Right atrium auricular region (tissue), 2 donors: ENCODE measurements around the gene VASN. TPM values are rescaled to one million over a fixed set of nuclear protein-coding genes. Genes with fewer than 3 reads are reported as not detected.

ENCODE experiments used
- DNase-seq: peaks from one replicate; pipeline ENCODE4 v3.0.0-alpha.2; 2019; ENCODE audit warnings: low spot score
- H3K27ac ChIP-seq, 2 donors: fragments of 200-600 bp; sonication (generic); 1 replicate in 1 of 2; 2 replicates in 1 of 2; pipeline ENCODE4 v1.5.1; 2016 to 2019
- H3K27me3 ChIP-seq, 2 donors: fragments of 200-600 bp; sonication (generic); one replicate each; pipeline versions ENCODE4 v1.5.1 to v1.6.0; 2017 to 2019
- H3K36me3 ChIP-seq: fragments of 200-600 bp; sonication (generic); one replicate; pipeline ENCODE4 v1.5.1; 2016
- H3K4me1 ChIP-seq, 2 donors: fragments of 200-600 bp; sonication (generic); one replicate each; pipeline versions ENCODE4 v1.5.1 to v1.6.0; 2017 to 2019
- H3K4me3 ChIP-seq, 2 donors: fragments of 200-600 bp; sonication (generic); 1 replicate in 1 of 2; 2 replicates in 1 of 2; pipeline ENCODE4 v1.5.1; 2017 to 2019; ENCODE audit warnings: mild to moderate bottlenecking in 1 of 2, moderate library complexity in 1 of 2
- H3K9me3 ChIP-seq, 2 donors: fragments of 200-600 bp; sonication (generic); one replicate each; pipeline ENCODE4 v1.5.1; 2019
- total RNA-seq, 2 donors: library from RNA; depleted of rRNA; stranded (reverse); fragments of >200 nt; gene quantifications; one replicate each; pipeline ENCODE4 v1.1.0, GENCODE V29; 2016
- TF ChIP-seq, protein P1 (sequence below), 2 donors: fragments of 200-600 bp; sonication (generic); IDR thresholded peaks; one replicate each; pipeline ENCODE4 v1.5.1; 2019; ENCODE audit warnings: antibody characterized with exemption in 2 of 2

VASN gene
- total RNA-seq, 2 donors from 2014 or later = 17.9 to 39.0 TPM

DNA sequence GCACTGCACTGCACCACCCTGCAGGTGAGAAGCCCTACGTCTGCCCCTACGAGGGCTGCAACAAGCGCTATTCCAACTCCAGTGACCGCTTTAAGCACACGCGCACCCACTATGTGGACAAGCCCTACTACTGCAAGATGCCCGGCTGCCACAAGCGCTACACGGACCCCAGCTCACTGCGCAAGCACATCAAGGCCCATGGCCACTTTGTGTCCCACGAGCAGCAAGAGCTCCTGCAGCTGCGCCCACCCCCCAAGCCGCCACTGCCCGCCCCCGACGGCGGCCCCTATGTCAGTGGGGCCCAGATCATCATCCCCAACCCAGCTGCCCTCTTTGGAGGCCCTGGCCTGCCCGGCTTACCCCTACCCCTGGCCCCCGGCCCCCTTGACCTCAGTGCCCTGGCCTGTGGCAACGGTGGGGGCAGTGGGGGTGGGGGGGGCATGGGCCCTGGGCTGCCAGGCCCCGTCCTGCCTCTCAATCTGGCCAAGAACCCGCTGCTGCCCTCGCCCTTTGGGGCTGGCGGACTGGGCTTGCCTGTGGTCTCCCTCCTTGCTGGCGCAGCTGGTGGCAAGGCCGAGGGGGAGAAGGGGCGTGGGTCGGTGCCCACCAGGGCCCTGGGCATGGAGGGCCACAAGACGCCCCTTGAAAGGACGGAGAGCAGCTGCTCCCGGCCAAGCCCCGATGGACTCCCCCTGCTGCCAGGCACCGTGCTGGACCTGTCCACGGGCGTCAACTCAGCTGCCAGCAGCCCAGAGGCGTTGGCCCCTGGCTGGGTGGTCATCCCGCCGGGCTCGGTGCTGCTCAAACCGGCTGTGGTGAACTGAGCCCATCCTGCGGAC, 34.7 kb upstream of the VASN start:
- Histone ChIP-seq H3K36me3 (peaks cover 50% of the 10 kb centered on the region), H3K27me3 (no peaks in the 10 kb centered on the region), H3K4me1 (peaks cover 0 to 19% of the 10 kb centered on the region in 2 donors), H3K27ac (no peak overlapping the region), H3K4me3 (no peak overlapping the region), H3K9me3 (no peaks in the 10 kb centered on the region)
- DNase-seq = no peak
- TF ChIP-seq, protein P1, sequence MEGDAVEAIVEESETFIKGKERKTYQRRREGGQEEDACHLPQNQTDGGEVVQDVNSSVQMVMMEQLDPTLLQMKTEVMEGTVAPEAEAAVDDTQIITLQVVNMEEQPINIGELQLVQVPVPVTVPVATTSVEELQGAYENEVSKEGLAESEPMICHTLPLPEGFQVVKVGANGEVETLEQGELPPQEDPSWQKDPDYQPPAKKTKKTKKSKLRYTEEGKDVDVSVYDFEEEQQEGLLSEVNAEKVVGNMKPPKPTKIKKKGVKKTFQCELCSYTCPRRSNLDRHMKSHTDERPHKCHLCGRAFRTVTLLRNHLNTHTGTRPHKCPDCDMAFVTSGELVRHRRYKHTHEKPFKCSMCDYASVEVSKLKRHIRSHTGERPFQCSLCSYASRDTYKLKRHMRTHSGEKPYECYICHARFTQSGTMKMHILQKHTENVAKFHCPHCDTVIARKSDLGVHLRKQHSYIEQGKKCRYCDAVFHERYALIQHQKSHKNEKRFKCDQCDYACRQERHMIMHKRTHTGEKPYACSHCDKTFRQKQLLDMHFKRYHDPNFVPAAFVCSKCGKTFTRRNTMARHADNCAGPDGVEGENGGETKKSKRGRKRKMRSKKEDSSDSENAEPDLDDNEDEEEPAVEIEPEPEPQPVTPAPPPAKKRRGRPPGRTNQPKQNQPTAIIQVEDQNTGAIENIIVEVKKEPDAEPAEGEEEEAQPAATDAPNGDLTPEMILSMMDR (IDR thresholded peaks at IDR 0.05) = no peak

DNA sequence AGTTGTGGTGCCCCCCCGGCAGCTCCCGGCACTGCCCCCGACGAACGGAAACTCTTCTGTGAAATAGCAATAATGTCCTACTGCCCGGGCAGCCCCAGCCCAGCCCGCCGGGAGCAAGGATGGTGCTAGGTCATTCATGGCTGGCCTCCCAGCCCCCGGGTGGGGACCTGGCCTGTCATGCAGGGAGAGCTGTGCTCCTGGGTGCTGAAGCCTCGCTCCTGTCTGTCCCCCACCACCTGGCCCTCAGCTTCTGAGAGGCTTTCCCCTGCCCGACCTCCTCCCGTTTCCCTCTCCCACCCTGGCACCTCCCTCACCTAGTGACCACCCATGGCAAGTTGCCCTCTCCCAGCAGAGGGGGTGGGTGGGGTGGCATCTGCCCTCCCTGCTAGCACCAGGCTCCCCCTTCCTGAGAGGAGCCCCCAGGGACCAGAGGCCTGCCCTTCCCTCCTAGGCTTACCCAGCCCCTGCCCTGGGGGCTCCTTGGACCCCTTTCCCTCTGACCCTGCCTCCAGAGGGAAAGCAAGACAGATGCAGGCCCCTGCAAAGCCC, 34.0 kb upstream of the VASN start:
- Histone ChIP-seq H3K36me3 (peaks cover 43% of the 10 kb centered on the region), H3K9me3 (no peaks in the 10 kb centered on the region), H3K4me1 (peaks cover 0 to 19% of the 10 kb centered on the region in 2 donors), H3K27me3 (no peaks in the 10 kb centered on the region), H3K27ac (no peak overlapping the region), H3K4me3 (no peak overlapping the region)
- no peak for DNase-seq
- TF ChIP-seq, protein P1 (IDR thresholded peaks at IDR 0.05) = no peak

DNA sequence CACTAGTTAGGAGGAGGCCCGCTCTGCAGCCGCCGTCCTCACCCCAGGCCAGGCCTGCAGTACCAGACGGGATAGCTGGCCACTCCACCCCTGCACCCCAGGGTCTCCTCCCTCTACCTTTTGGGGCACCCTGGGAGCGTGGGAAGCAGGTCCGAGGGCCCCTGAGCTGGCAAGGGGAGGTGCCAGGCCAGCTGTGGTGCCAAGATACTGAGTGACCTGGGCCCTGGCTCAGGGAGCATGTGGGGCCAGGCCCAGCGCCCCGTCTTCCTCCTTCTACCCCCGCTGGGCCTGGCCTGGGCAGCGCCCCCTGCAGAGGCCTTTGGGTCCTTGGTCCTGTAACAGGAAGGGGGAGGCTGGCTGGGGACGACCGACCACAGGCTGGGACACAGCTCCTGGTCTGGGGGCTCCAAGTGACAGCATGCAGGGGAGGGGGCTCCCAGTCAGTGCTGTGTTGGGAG, 33.5 kb upstream of the VASN start:
- Histone ChIP-seq H3K36me3 (peaks cover 38% of the 10 kb centered on the region), H3K27ac (no peak overlapping the region)
- TF ChIP-seq, protein P1 (IDR thresholded peaks at IDR 0.05) = no peak

DNA sequence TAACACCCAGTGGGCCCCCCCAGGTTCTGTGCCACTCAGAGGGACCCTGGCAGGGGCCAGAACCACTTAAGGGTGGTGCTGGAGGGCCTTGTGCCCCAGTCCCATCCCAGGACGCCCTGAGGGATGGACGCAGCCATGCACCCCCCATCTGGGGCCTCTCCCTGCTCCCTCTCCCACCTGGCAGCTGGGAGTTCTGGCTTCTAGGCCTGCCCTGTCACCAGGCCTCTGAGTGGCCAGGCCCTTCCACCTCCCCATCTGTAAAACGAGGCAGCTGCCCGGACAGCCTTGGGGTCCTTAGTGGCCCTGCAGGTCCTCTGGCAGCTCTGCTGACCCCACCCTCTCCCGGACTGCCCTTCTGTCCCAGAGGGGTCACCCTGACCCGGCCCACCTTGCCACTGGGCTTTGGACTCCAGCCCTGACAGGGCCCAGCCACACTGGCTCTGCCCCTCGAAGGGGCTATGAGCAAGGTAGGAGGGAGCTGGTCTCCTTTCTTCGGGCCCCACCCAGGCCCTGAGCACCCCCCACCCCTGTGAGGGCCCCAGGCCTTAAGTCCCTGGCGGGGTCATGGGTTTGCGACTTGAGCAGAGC, 32.8 kb upstream of the VASN start:
- Histone ChIP-seq H3K4me3 (no peak overlapping the region), H3K9me3 (no peaks in the 10 kb centered on the region), H3K27ac (peak overlapping the region; percentile 16 to 27), H3K4me1 (peaks cover 0 to 27% of the 10 kb centered on the region in 2 donors), H3K27me3 (no peaks in the 10 kb centered on the region), H3K36me3 (peaks cover 33% of the 10 kb centered on the region)
- TF ChIP-seq, protein P1 (IDR thresholded peaks at IDR 0.05) = no peak
- DNase-seq = no peak

More for the DNA sequence above, 33.5 kb upstream of the VASN start:
- DNase-seq = no peak
- Histone ChIP-seq H3K9me3 (no peaks in the 10 kb centered on the region), H3K27me3 (no peaks in the 10 kb centered on the region), H3K4me1 (peaks cover 0 to 23% of the 10 kb centered on the region in 2 donors), H3K4me3 (no peak overlapping the region)

DNA sequence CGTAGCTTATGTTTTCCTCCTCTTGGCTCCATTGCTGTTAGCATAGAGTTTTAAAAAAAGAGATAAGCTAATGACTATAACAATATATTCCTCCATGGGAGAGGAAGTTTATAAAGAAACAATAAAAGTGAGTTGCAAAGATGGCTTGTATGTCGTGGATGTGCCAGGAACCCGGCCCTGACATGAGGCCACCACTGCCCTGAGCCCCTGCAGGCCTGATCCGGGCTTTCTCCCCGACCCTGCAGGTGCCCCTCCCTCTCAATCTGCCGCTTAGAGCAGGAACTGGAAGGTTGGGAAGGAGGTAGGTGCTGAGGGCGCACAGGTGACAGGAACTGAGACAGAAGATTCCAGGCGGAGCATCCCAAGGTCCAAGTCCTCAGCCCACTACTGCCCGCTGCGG, 32.2 kb upstream of the VASN start:
- Histone ChIP-seq H3K27me3 (no peaks in the 10 kb centered on the region), H3K27ac (peak overlapping the region in 1 of 2 donors; percentile 27), H3K36me3 (peaks cover 31% of the 10 kb centered on the region), H3K9me3 (no peaks in the 10 kb centered on the region), H3K4me1 (peaks cover 0 to 27% of the 10 kb centered on the region in 2 donors), H3K4me3 (no peak overlapping the region)
- no peak for DNase-seq
- TF ChIP-seq, protein P1 (IDR thresholded peaks at IDR 0.05) = no peak
